HUES6 (cell line): ENCODE data around the gene ACTG1.
A peak's percentile ranks its signal among the peaks of the same experiment; 100 is the strongest.

Experiments used
- H3K27ac ChIP-seq: 2 replicates; pipeline ENCODE4 v1.7.0; 2013; ENCODE audit warnings: low read depth, mild to moderate bottlenecking, low read length, inconsistent platforms
- H3K27me3 ChIP-seq: 2 replicates; pipeline ENCODE4 v1.6.1; 2013; ENCODE audit warnings: low read length; ENCODE audit not compliant: control insufficient read depth, insufficient read depth
- H3K36me3 ChIP-seq: 2 replicates; pipeline ENCODE4 v1.6.1; 2013; ENCODE audit warnings: low read length; ENCODE audit not compliant: control insufficient read depth, insufficient read depth
- H3K4me1 ChIP-seq: 2 replicates; pipeline ENCODE4 v1.6.1; 2013; ENCODE audit warnings: low read length; ENCODE audit not compliant: control insufficient read depth, insufficient read depth
- H3K4me3 ChIP-seq: 2 replicates; pipeline ENCODE4 v1.5.1; 2013; ENCODE audit warnings: low read depth, low read length
- H3K9ac ChIP-seq: one replicate; pipeline ENCODE4 v1.6.1; 2013; ENCODE audit warnings: mild to moderate bottlenecking, low read length
- H3K9me3 ChIP-seq: 2 replicates; pipeline ENCODE4 v1.6.1; 2013; ENCODE audit warnings: low read depth, low read length; ENCODE audit not compliant: control insufficient read depth, insufficient read depth

Gene ACTG1

GRCh38 chr17:81514489-81514738, 1.8 kb upstream of the ACTG1 start:
- H3K27ac ChIP-seq, result peak overlapping the region; percentile 97
- H3K9ac ChIP-seq, result peak overlapping the region; percentile 100
- H3K4me1 ChIP-seq, result peaks cover 29% of the 10 kb centered on the region
- H3K4me3 ChIP-seq, result peak overlapping the region; percentile 83
- peaks cover 29% of the 10 kb centered on the region for H3K36me3 ChIP-seq
- no peaks in the 10 kb centered on the region for H3K9me3 ChIP-seq
- peaks cover 15% of the 10 kb centered on the region for H3K27me3 ChIP-seq

GRCh38 chr17:81513753-81514488, 1.3 kb upstream of the ACTG1 start:
- Histone ChIP-seq H3K4me3 (peak overlapping the region; percentile 83), H3K4me1 (peaks cover 28% of the 10 kb centered on the region), H3K27me3 (peaks cover 10% of the 10 kb centered on the region), H3K36me3 (peaks cover 34% of the 10 kb centered on the region), H3K9me3 (no peaks in the 10 kb centered on the region), H3K27ac (peak overlapping the region; percentile 97), H3K9ac (peak overlapping the region; percentile 100)

GRCh38 chr17:81513372-81513752, 763 bp upstream of the ACTG1 start:
- H3K4me3 ChIP-seq, result peak overlapping the region; percentile 83
- H3K9me3 ChIP-seq, result no peaks in the 10 kb centered on the region
- H3K36me3 ChIP-seq, result peaks cover 37% of the 10 kb centered on the region
- peaks cover 4% of the 10 kb centered on the region for H3K27me3 ChIP-seq
- peak overlapping the region; percentile 100 for H3K9ac ChIP-seq
- peaks cover 22% of the 10 kb centered on the region for H3K4me1 ChIP-seq
- peak overlapping the region; percentile 97 for H3K27ac ChIP-seq

- peaks cover 12% of the 10 kb centered on the region for H3K4me1 ChIP-seq
- peak overlapping the region; percentile 99 for H3K9ac ChIP-seq
- no peaks in the 10 kb centered on the region for H3K27me3 ChIP-seq
- peaks cover 37% of the 10 kb centered on the region for H3K36me3 ChIP-seq
- peak overlapping the region; percentile 94 for H3K27ac ChIP-seq
- no peaks in the 10 kb centered on the region for H3K9me3 ChIP-seq
- H3K4me3 ChIP-seq, result peak overlapping the region; percentile 82
These were observed 616 bp downstream of the ACTG1 start for GRCh38 chr17:81511804-81512561.

GRCh38 chr17:81511554-81511803, 1.1 kb downstream of the ACTG1 start:
- Histone ChIP-seq H3K36me3 (peaks cover 37% of the 10 kb centered on the region), H3K4me3 (peak overlapping the region; percentile 82), H3K27me3 (no peaks in the 10 kb centered on the region), H3K9me3 (no peaks in the 10 kb centered on the region), H3K4me1 (peaks cover 8% of the 10 kb centered on the region), H3K9ac (peak overlapping the region; percentile 99), H3K27ac (peak overlapping the region; percentile 94; the same call in 1 of the 2 replicates)

GRCh38 chr17:81510785-81511553, 1.6 kb downstream of the ACTG1 start:
- H3K4me3 ChIP-seq, result peak overlapping the region; percentile 82
- H3K27ac ChIP-seq, result peak overlapping the region; percentile 94; the same call in 1 of the 2 replicates
- H3K36me3 ChIP-seq, result peaks cover 37% of the 10 kb centered on the region
- no peaks in the 10 kb centered on the region for H3K27me3 ChIP-seq
- peak overlapping the region; percentile 99 for H3K9ac ChIP-seq
- H3K4me1 ChIP-seq, result peaks cover 3% of the 10 kb centered on the region
- H3K9me3 ChIP-seq, result no peaks in the 10 kb centered on the region

GRCh38 chr17:81509972-81510784, 2.4 kb downstream of the ACTG1 start:
- Histone ChIP-seq H3K36me3 (peaks cover 37% of the 10 kb centered on the region), H3K9ac (peak overlapping the region; percentile 99), H3K4me1 (no peaks in the 10 kb centered on the region), H3K27me3 (no peaks in the 10 kb centered on the region), H3K27ac (peak overlapping the region; percentile 94; the same call in 1 of the 2 replicates), H3K9me3 (no peaks in the 10 kb centered on the region), H3K4me3 (peak overlapping the region; percentile 82)

GRCh38 chr17:81509207-81509971, 3.2 kb downstream of the ACTG1 start:
- Histone ChIP-seq H3K9ac (peak overlapping the region; percentile 99), H3K4me1 (no peaks in the 10 kb centered on the region), H3K36me3 (peaks cover 37% of the 10 kb centered on the region), H3K27ac (no peak overlapping the region), H3K9me3 (no peaks in the 10 kb centered on the region), H3K27me3 (no peaks in the 10 kb centered on the region), H3K4me3 (peak overlapping the region; percentile 82)

- no peak overlapping the region for H3K9ac ChIP-seq
- H3K27me3 ChIP-seq, result no peaks in the 10 kb centered on the region
- no peaks in the 10 kb centered on the region for H3K4me1 ChIP-seq
- H3K27ac ChIP-seq, result no peak overlapping the region
- H3K4me3 ChIP-seq, result peak overlapping the region; percentile 82; the same call in 1 of the 2 replicates
- no peaks in the 10 kb centered on the region for H3K9me3 ChIP-seq
- H3K36me3 ChIP-seq, result peaks cover 37% of the 10 kb centered on the region
These were observed 3.9 kb downstream of the ACTG1 start for GRCh38 chr17:81508639-81509206.

GRCh38 chr17:81503619-81504018, 9.0 kb downstream of the ACTG1 start:
- Histone ChIP-seq H3K36me3 (peaks cover under 1% of the 10 kb centered on the region; the same call in 1 of the 2 replicates), H3K4me1 (peaks cover 9% of the 10 kb centered on the region), H3K27ac (no peak overlapping the region), H3K9ac (no peak overlapping the region), H3K4me3 (no peak overlapping the region), H3K27me3 (no peaks in the 10 kb centered on the region; the same call in 1 of the 2 replicates), H3K9me3 (no peaks in the 10 kb centered on the region)
